Keratinocyte (primary cell): ENCODE data around the gene ERH. TPM values are rescaled to one million over a fixed set of nuclear protein-coding genes. Genes with fewer than 3 reads are reported as not detected.

Experiments used
- DNase-seq: peaks from one replicate; pipeline ENCODE4 v3.0.0-alpha.2; 2011; ENCODE audit warnings: low read depth, missing footprints, low spot score
- FAIRE-seq: peaks from 2 replicates; lab custom pipeline; 2011; peaks lifted over from hg19 to GRCh38; lab: Jason Lieb, UNC
- H2AFZ ChIP-seq: 2 replicates; pipeline ENCODE4 v1.6.0; 2012; ENCODE audit warnings: low read length, control low read depth, inconsistent platforms; ENCODE audit not compliant: control insufficient read depth
- H3K27ac ChIP-seq: 2 replicates; pipeline ENCODE4 v1.5.1; 2011; ENCODE audit warnings: low read length; ENCODE audit not compliant: control insufficient read depth, insufficient read depth
- H3K27me3 ChIP-seq: 3 replicates; pipeline ENCODE4 v1.6.0; 2011; ENCODE audit warnings: low read length; ENCODE audit not compliant: control insufficient read depth, insufficient read depth; ENCODE audit errors: extremely low read depth
- H3K36me3 ChIP-seq, 2 experiments: 2 replicates in 1 of 2; 3 replicates in 1 of 2; pipeline ENCODE4 v1.5.1; 2011; ENCODE audit warnings: low read length in 2 of 2, mild to moderate bottlenecking in 1 of 2; ENCODE audit not compliant: control insufficient read depth in 2 of 2, insufficient read depth in 2 of 2; ENCODE audit errors: extremely low read depth in 1 of 2
- H3K4me1 ChIP-seq: 3 replicates; pipeline ENCODE4 v1.5.1; 2011; ENCODE audit warnings: low read length; ENCODE audit not compliant: control insufficient read depth, insufficient read depth; ENCODE audit errors: extremely low read depth
- H3K4me2 ChIP-seq: 3 replicates; pipeline ENCODE4 v1.6.0; 2011; ENCODE audit warnings: low read depth, low read length; ENCODE audit not compliant: control insufficient read depth, insufficient read depth; ENCODE audit errors: extremely low read depth
- H3K4me3 ChIP-seq, 3 experiments: fragments of 200-600 bp in 1 of 3; sonication (generic) in 1 of 3; 2 replicates in 2 of 3; 3 replicates in 1 of 3; pipeline ENCODE4 v1.5.1; 2011 to 2016; ENCODE audit warnings: low read length in 3 of 3, mild to moderate bottlenecking in 3 of 3, control low read depth in 2 of 3, inconsistent platforms in 1 of 3, low read depth in 1 of 3, mixed read lengths in 1 of 3, mixed run types in 1 of 3, moderate library complexity in 1 of 3; ENCODE audit not compliant: control insufficient read depth in 2 of 3, insufficient read depth in 2 of 3; ENCODE audit errors: extremely low read depth in 1 of 3
- H3K79me2 ChIP-seq: 2 replicates; pipeline ENCODE4 v1.6.0; 2012; ENCODE audit warnings: low read length; ENCODE audit not compliant: control insufficient read depth, insufficient read depth
- H3K9ac ChIP-seq: 3 replicates; pipeline ENCODE4 v1.6.0; 2011; ENCODE audit warnings: low read length; ENCODE audit not compliant: control insufficient read depth, insufficient read depth; ENCODE audit errors: extremely low read depth
- H3K9me1 ChIP-seq: 3 replicates; pipeline ENCODE4 v1.6.0; 2011; ENCODE audit warnings: low read length; ENCODE audit not compliant: control insufficient read depth, insufficient read depth; ENCODE audit errors: extremely low read depth
- H3K9me3 ChIP-seq: 2 replicates; pipeline ENCODE4 v1.5.1; 2012; ENCODE audit warnings: low read depth, low read length; ENCODE audit not compliant: control insufficient read depth
- H4K20me1 ChIP-seq: 3 replicates; pipeline ENCODE4 v1.6.0; 2011; ENCODE audit warnings: low read length; ENCODE audit not compliant: control insufficient read depth, insufficient read depth; ENCODE audit errors: extremely low read depth
- EZH2 ChIP-seq: IDR thresholded peaks from one replicate; pipeline ENCODE4 v1.6.1; 2012; ENCODE audit warnings: inconsistent platforms, mild to moderate bottlenecking, low read length, moderate library complexity
- dilution Hi-C: fragments of 300-500 bp; cut with MboI; formaldehyde crosslinking; loops from one replicate; pipeline ENCODE4 v1.7.0; 2020; ENCODE audit warnings: low sequenced_read_pairs; ENCODE audit not compliant: extremely low pct_ligation_motif_present
- polyA plus RNA-seq, 5 experiments: library from polyadenylated mRNA; depleted of rRNA in 3 of 5; stranded (reverse) in 3 of 5; stranded (forward) in 1 of 5; unstranded in 1 of 5; fragments of >200 nt; gene quantifications; 1 replicate in 1 of 5; 2 replicates in 3 of 5; 3 replicates in 1 of 5; pipeline versions ENCODE4 v1.2.1 to v1.2.3, GENCODE V29; 2011 to 2012; ENCODE audit warnings: missing spikeins in 2 of 5, low read depth in 1 of 5, low replicate concordance in 1 of 5
- TF ChIP-seq, protein P1 (sequence below), 3 experiments: IDR thresholded peaks in 1 of 3; conservative IDR thresholded peaks in 1 of 3; optimal IDR thresholded peaks in 1 of 3; 2 replicates in 2 of 3; 3 replicates in 1 of 3; pipeline versions ENCODE3 to v1.5.1; 2011; ENCODE audit warnings: low read length in 3 of 3, mild to moderate bottlenecking in 3 of 3, moderate library complexity in 2 of 3, control low read depth in 1 of 3, inconsistent platforms in 1 of 3; ENCODE audit not compliant: insufficient read depth in 2 of 3; ENCODE audit errors: extremely low read depth in 1 of 3

Gene ERH
- polyA plus RNA-seq, 1 donor (not counting 4 experiments of a cell fraction or from before 2014, with no cell fraction given), result 256 TPM

DNA sequence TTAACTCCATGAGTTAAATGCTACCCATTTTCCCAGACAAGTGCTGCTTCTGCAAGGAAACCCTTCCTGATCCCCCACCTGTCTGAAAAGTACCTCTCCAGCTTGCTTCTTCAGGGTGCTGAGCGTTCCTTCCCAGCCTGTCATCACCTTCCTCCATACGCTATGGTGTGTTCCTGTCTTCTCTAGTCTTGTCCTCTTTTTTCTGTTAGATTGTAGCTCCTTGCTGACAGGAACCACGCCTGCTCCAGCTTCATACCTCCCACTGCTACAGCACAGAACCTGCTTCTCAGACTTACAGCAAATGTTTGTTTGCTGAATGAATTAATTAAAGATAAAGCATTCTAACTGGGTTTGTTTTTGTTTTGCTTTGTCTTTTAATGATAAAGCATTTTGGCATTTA lies 39.1 kb downstream of the ERH start:
- DNase-seq (no peak), FAIRE-seq (no peak)
- H3K9me1 ChIP-seq, result no peaks in the 10 kb centered on the region
- H4K20me1 ChIP-seq, result no peaks in the 10 kb centered on the region
- peaks cover 8% of the 10 kb centered on the region for H3K27me3 ChIP-seq
- H3K4me1 ChIP-seq, result no peaks in the 10 kb centered on the region
- no peak overlapping the region for H3K4me3 ChIP-seq
- no peaks in the 10 kb centered on the region for H3K36me3 ChIP-seq
- TF ChIP-seq, protein P1, sequence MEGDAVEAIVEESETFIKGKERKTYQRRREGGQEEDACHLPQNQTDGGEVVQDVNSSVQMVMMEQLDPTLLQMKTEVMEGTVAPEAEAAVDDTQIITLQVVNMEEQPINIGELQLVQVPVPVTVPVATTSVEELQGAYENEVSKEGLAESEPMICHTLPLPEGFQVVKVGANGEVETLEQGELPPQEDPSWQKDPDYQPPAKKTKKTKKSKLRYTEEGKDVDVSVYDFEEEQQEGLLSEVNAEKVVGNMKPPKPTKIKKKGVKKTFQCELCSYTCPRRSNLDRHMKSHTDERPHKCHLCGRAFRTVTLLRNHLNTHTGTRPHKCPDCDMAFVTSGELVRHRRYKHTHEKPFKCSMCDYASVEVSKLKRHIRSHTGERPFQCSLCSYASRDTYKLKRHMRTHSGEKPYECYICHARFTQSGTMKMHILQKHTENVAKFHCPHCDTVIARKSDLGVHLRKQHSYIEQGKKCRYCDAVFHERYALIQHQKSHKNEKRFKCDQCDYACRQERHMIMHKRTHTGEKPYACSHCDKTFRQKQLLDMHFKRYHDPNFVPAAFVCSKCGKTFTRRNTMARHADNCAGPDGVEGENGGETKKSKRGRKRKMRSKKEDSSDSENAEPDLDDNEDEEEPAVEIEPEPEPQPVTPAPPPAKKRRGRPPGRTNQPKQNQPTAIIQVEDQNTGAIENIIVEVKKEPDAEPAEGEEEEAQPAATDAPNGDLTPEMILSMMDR (optimal IDR thresholded peaks at IDR 0.05 in 1 of 3, IDR thresholded peaks at IDR 0.05 in 1 of 3, conservative IDR thresholded peaks at IDR 0.05 in 1 of 3; ENCODE audit: extremely low read depth in 1 of 3, insufficient read depth in 2 of 3, low read length in 3 of 3), result no peak
- no peak for TF ChIP-seq EZH2
- dilution Hi-C loops, result no loop called here
- H2AFZ ChIP-seq, result no peak overlapping the region
- no peak overlapping the region for H3K9ac ChIP-seq
- H3K9me3 ChIP-seq, result no peaks in the 10 kb centered on the region
- H3K79me2 ChIP-seq, result no peaks in the 10 kb centered on the region
- H3K4me2 ChIP-seq, result no peak overlapping the region
- H3K27ac ChIP-seq, result no peak overlapping the region

DNA sequence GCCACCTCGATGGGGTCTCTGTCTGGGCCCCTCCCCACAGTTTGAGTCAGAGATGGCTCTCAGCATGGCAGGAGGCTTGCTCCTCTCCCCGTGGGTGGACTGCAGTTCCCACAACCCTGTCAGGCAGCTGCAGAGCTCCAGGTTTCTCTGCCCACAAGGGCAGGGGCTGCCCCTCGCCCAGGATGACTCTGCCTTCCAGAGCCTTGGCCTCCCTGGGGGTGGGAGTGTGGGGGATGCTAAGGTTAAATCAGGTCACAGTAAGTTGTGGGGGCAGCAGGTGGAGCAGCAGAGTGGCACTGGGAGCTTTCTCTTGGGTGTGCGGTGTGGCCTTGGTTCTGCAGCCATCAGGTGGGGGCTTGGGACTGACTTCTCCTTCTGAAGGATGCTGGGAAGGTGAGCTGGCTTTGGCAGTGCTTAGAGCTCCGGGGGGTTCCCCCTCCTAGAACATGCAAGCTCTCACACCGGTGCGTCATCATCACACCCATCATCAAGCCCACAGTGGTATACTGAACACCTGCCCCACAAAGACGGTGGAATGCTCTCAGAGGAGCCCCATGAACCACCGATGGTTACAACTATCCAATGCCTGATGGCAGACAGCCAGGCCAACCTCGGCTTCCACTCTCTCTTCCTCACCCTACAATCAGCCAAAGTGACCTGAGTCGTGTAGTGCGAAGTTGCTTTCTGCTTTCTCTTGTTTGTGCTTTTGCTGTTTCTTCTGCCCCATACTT lies 39.7 kb downstream of the ERH start:
- no peak overlapping the region for H3K4me3 ChIP-seq
- H3K79me2 ChIP-seq, result no peaks in the 10 kb centered on the region
- FAIRE-seq (no peak), DNase-seq (no peak)
- H3K4me1 ChIP-seq, result no peaks in the 10 kb centered on the region
- no peaks in the 10 kb centered on the region for H3K36me3 ChIP-seq
- H2AFZ ChIP-seq, result no peak overlapping the region
- dilution Hi-C loops, result no loop called here
- H3K27ac ChIP-seq, result no peak overlapping the region
- no peaks in the 10 kb centered on the region for H4K20me1 ChIP-seq
- H3K27me3 ChIP-seq, result peaks cover 8% of the 10 kb centered on the region
- H3K9me3 ChIP-seq, result no peaks in the 10 kb centered on the region
- H3K4me2 ChIP-seq, result no peak overlapping the region
- H3K9ac ChIP-seq, result no peak overlapping the region
- no peaks in the 10 kb centered on the region for H3K9me1 ChIP-seq
- no peak for TF ChIP-seq EZH2
- TF ChIP-seq, protein P1 (optimal IDR thresholded peaks at IDR 0.05 in 1 of 3, IDR thresholded peaks at IDR 0.05 in 1 of 3, conservative IDR thresholded peaks at IDR 0.05 in 1 of 3; ENCODE audit: extremely low read depth in 1 of 3, insufficient read depth in 2 of 3, low read length in 3 of 3), result no peak
